Measurements from ENCODE around the gene USP17L12. TPM values are rescaled to one million over a fixed set of nuclear protein-coding genes. Genes with fewer than 3 reads are reported as not detected.

Gene USP17L12
- total RNA-seq, 1 experiment from 2014 or later, result not detected

Other genes starting within 250 kb of the USP17L12 start
- not detected for gene FAM90A26, start 49.7 kb upstream of the USP17L12 start, total RNA-seq (2021; ENCODE audit: unreplicated experiment)
- gene USP17L10, start 9.5 kb upstream of the USP17L12 start, total RNA-seq (2021; ENCODE audit: unreplicated experiment), result not detected
- not detected for gene USP17L11, start 4.7 kb upstream of the USP17L12 start, total RNA-seq (2021; ENCODE audit: unreplicated experiment)
- gene USP17L13, start 4.7 kb downstream of the USP17L12 start, total RNA-seq (2021; ENCODE audit: unreplicated experiment), result not detected
- gene USP17L15, start 14.2 kb downstream of the USP17L12 start, total RNA-seq (2021; ENCODE audit: unreplicated experiment), result not detected
- not detected for gene USP17L17, start 23.7 kb downstream of the USP17L12 start, total RNA-seq (2021; ENCODE audit: unreplicated experiment)
- gene USP17L18, start 28.5 kb downstream of the USP17L12 start, total RNA-seq (2021; ENCODE audit: unreplicated experiment), result not detected
- not detected for gene USP17L19, start 33.2 kb downstream of the USP17L12 start, total RNA-seq (2021; ENCODE audit: unreplicated experiment)
- gene USP17L20, start 38.0 kb downstream of the USP17L12 start, total RNA-seq (2021; ENCODE audit: unreplicated experiment), result not detected
- gene USP17L21, start 42.7 kb downstream of the USP17L12 start, total RNA-seq (2021; ENCODE audit: unreplicated experiment), result not detected
- not detected for gene USP17L22, start 47.5 kb downstream of the USP17L12 start, total RNA-seq (2021; ENCODE audit: unreplicated experiment)
- not detected for gene USP17L24, start 105.0 kb downstream of the USP17L12 start, total RNA-seq (2021; ENCODE audit: unreplicated experiment)
- gene USP17L25, start 109.8 kb downstream of the USP17L12 start, total RNA-seq (2021; ENCODE audit: unreplicated experiment), result not detected
- not detected for gene USP17L26, start 114.5 kb downstream of the USP17L12 start, total RNA-seq (2021; ENCODE audit: unreplicated experiment)
- not detected for gene USP17L5, start 119.3 kb downstream of the USP17L12 start, total RNA-seq (2021; ENCODE audit: unreplicated experiment)
- not detected for gene USP17L27, start 124.0 kb downstream of the USP17L12 start, total RNA-seq (2021; ENCODE audit: unreplicated experiment)
- gene USP17L28, start 128.7 kb downstream of the USP17L12 start, total RNA-seq (2021; ENCODE audit: unreplicated experiment), result not detected
- not detected for gene USP17L29, start 133.5 kb downstream of the USP17L12 start, total RNA-seq (2021; ENCODE audit: unreplicated experiment)
- not detected for gene USP17L30, start 143.0 kb downstream of the USP17L12 start, total RNA-seq (2021; ENCODE audit: unreplicated experiment)
- gene DEFB131A, start 224.3 kb downstream of the USP17L12 start, total RNA-seq (2021; ENCODE audit: unreplicated experiment), result not detected

Measured in Panc1 (cell line).